CD8-positive, alpha-beta memory T cell (primary cell): Measurements from ENCODE around the gene RFX7. TPM values are rescaled to one million over a fixed set of nuclear protein-coding genes. Genes with fewer than 3 reads are reported as not detected.

Experiments used
- CTCF ChIA-PET: fragments of 350-600 bp; sonication (Branson Sonifier 250); formaldehyde crosslinking; loops from one replicate; lab custom pipeline; 2021; ENCODE audit warnings: antibody characterized with exemption; lab: Charles Lee
- POLR2A ChIA-PET: fragments of 350-600 bp; sonication (Branson Sonifier 250); formaldehyde crosslinking; loops from one replicate; lab custom pipeline; 2021; ENCODE audit warnings: antibody characterized with exemption; lab: Charles Lee
- DNase-seq, 5 donors: peaks; one replicate each; pipeline versions ENCODE4 v3.0.0 to v3.0.0-alpha.2; 2020 to 2022; ENCODE audit warnings: mixed read lengths in 1 of 5
- H3K27ac ChIP-seq: one replicate; pipeline ENCODE4 v1.7.0; 2013; ENCODE audit warnings: low read depth, mild to moderate bottlenecking, low read length, moderate library complexity
- H3K27me3 ChIP-seq: 2 replicates; pipeline ENCODE4 v1.7.0; 2013; ENCODE audit warnings: low read length, mild to moderate bottlenecking; ENCODE audit not compliant: insufficient read depth, poor library complexity, severe bottlenecking
- H3K36me3 ChIP-seq: 2 replicates; pipeline ENCODE4 v1.7.0; 2013; ENCODE audit warnings: mild to moderate bottlenecking, low read length, moderate library complexity; ENCODE audit not compliant: insufficient read depth
- H3K4me1 ChIP-seq: 2 replicates; pipeline ENCODE4 v1.7.0; 2013; ENCODE audit warnings: mild to moderate bottlenecking, low read length, moderate library complexity; ENCODE audit not compliant: insufficient read depth
- H3K4me3 ChIP-seq: 2 replicates; pipeline ENCODE4 v1.7.0; 2013; ENCODE audit warnings: mild to moderate bottlenecking, low read length
- H3K9me3 ChIP-seq: 2 replicates; pipeline ENCODE4 v1.7.0; 2013; ENCODE audit warnings: mild to moderate bottlenecking, low read length
- H3K27ac Mint-ChIP-seq, 8 donors: one replicate each; pipeline ENCODE4 v1.8.0; 2020 to 2021; ENCODE audit warnings: mixed read lengths in 8 of 8, mild to moderate bottlenecking in 6 of 8, inconsistent platforms in 3 of 8, moderate library complexity in 3 of 8
- H3K27me3 Mint-ChIP-seq, 2 donors: one replicate each; pipeline ENCODE4 v1.8.0; 2020 to 2021; ENCODE audit warnings: mixed read lengths in 2 of 2, mild to moderate bottlenecking in 1 of 2, moderate library complexity in 1 of 2
- H3K36me3 Mint-ChIP-seq, 3 donors: one replicate each; pipeline ENCODE4 v1.8.0; 2020 to 2021; ENCODE audit warnings: mixed read lengths in 3 of 3, inconsistent platforms in 1 of 3, mild to moderate bottlenecking in 1 of 3
- H3K4me1 Mint-ChIP-seq, 3 donors: one replicate each; pipeline ENCODE4 v1.8.0; 2020 to 2021; ENCODE audit warnings: mixed read lengths in 3 of 3, inconsistent platforms in 1 of 3, mild to moderate bottlenecking in 1 of 3
- H3K4me3 Mint-ChIP-seq, 7 donors: one replicate each; pipeline ENCODE4 v1.8.0; 2020 to 2021; ENCODE audit warnings: mixed read lengths in 7 of 7, mild to moderate bottlenecking in 6 of 7, moderate library complexity in 4 of 7, inconsistent platforms in 2 of 7
- H3K9me3 Mint-ChIP-seq, 5 donors: one replicate each; pipeline ENCODE4 v1.8.0; 2020 to 2022; ENCODE audit warnings: mixed read lengths in 5 of 5, mild to moderate bottlenecking in 3 of 5, moderate library complexity in 2 of 5, inconsistent platforms in 1 of 5
- polyA plus RNA-seq: library from polyadenylated mRNA; unstranded; fragments of 300-500 nt; fragmentation: Illumina TruSeq; gene quantifications from one replicate; pipeline ENCODE4 v1.2.3, GENCODE V29; 2021
- total RNA-seq, 2 experiments: library from RNA; stranded (reverse); gene quantifications; one replicate each; pipeline ENCODE4 v1.2.3, GENCODE V29; 2021

The RFX7 gene
- total and polyA plus RNA-seq, 3 experiments from 2014 or later, result 3.5 to 35.2 (median 30.3) TPM

DNA sequence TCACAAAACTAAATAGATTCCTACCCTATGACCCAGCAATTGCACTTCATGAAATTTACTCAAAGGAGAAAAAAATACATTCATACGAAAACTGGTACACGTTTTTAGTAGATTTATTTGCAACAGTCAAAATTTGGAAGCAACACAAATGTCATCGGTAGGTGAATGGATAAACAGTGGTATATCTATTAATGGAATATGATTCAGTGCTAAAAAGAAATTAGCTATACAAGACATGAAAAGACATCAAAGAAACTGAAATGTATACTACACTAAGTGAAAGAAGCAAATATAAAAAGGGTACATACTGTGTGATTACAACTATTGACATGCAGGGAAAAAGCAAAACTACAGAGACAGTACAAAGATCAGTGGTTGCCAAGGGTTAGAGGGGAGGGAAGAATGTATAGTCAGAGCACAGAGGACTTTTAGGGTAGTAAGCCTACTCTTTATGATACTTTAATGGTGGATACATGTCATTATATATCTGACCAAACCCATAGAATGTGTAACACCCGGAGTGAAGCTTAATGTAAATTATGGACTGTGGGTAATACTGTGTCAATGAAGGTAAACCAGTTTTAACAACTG, 31.6 kb downstream of the RFX7 start:
- Histone ChIP-seq H3K9me3 (no peaks in the 10 kb centered on the region), H3K27me3 (no peaks in the 10 kb centered on the region), H3K27ac (no peak overlapping the region), H3K36me3 (no peaks in the 10 kb centered on the region), H3K4me3 (no peak overlapping the region), H3K4me1 (peaks cover 27% of the 10 kb centered on the region)
- Mint-ChIP-seq H3K4me3 (no peak overlapping the region), H3K4me1 (peaks cover 55 to 79% (median 77%) of the 10 kb centered on the region in 3 donors), H3K27me3 (no peaks in the 10 kb centered on the region), H3K27ac (peak overlapping the region in 1 of 8 donors; percentile 0), H3K36me3 (peaks cover 15 to 37% (median 22%) of the 10 kb centered on the region in 3 donors), H3K9me3 (peaks cover 3 to 27% (median 19%) of the 10 kb centered on the region in 5 donors)
- no peak for DNase-seq
- CTCF ChIA-PET, result no interaction called here
- POLR2A ChIA-PET, result no interaction called here

- Histone ChIP-seq H3K27me3 (no peaks in the 10 kb centered on the region), H3K9me3 (no peaks in the 10 kb centered on the region), H3K4me3 (no peak overlapping the region), H3K27ac (no peak overlapping the region), H3K4me1 (peaks cover 29% of the 10 kb centered on the region), H3K36me3 (no peaks in the 10 kb centered on the region)
- Mint-ChIP-seq H3K9me3 (peaks cover 3 to 27% (median 19%) of the 10 kb centered on the region in 5 donors), H3K27me3 (no peaks in the 10 kb centered on the region), H3K36me3 (peaks cover 15 to 37% (median 22%) of the 10 kb centered on the region in 3 donors), H3K27ac (peak overlapping the region in 2 of 8 donors; percentile 1 to 56), H3K4me1 (peaks cover 60 to 80% (median 78%) of the 10 kb centered on the region in 3 donors), H3K4me3 (no peak overlapping the region)
- CTCF ChIA-PET, result no interaction called here
- POLR2A ChIA-PET, result no interaction called here
- DNase-seq, result no peak
Measured at GRCh38 chr15:56211064-56211463, 32.6 kb downstream of the RFX7 start.

- Mint-ChIP-seq H3K36me3 (peaks cover 13 to 30% (median 20%) of the 10 kb centered on the region in 3 donors), H3K9me3 (peaks cover 3 to 23% (median 16%) of the 10 kb centered on the region in 5 donors), H3K4me1 (peaks cover 74 to 99% (median 94%) of the 10 kb centered on the region in 3 donors), H3K27ac (peak overlapping the region; percentile 56 to 92 (median 82)), H3K27me3 (no peaks in the 10 kb centered on the region), H3K4me3 (peak overlapping the region in 6 of 7 donors; percentile 45 to 80 (median 70))
- no peak overlapping the region for H3K27ac ChIP-seq
- CTCF ChIA-PET, result interaction anchor here (1.4 kb wide), 1 partner anchor 36 kb away, joined by 3 read pairs; no protein-coding TSS in a partner anchor
- no peak for DNase-seq
- no peaks in the 10 kb centered on the region for H3K27me3 ChIP-seq
- H3K4me3 ChIP-seq, result no peak overlapping the region
- POLR2A ChIA-PET, result no interaction called here
- no peaks in the 10 kb centered on the region for H3K9me3 ChIP-seq
- H3K4me1 ChIP-seq, result peaks cover 29% of the 10 kb centered on the region
- no peaks in the 10 kb centered on the region for H3K36me3 ChIP-seq
Measured at GRCh38 chr15:56208641-56209155, 35.0 kb downstream of the RFX7 start.

DNA sequence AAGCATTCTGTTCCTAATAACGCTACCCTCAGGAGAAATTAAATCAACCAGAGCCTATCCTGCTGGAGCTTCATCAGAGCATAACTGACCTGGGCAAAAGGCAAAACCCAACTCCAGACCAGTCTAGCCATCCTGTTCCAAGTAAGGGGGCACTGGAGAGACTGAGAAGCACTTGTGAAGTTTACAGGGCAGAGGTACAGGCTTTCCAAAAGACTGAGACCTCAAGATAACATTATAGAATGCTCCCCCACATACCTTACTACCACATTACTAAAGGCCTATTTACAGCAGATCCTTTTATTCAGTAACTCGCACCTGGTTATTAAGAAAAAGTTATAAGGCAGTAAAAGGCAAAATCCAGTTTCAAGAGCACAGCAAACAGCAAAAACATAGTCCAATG, 35.5 kb downstream of the RFX7 start:
- Histone ChIP-seq H3K36me3 (no peaks in the 10 kb centered on the region), H3K4me1 (peaks cover 29% of the 10 kb centered on the region), H3K27ac (no peak overlapping the region), H3K27me3 (no peaks in the 10 kb centered on the region), H3K4me3 (peak overlapping the region; percentile 21), H3K9me3 (no peaks in the 10 kb centered on the region)
- Mint-ChIP-seq H3K27ac (peak overlapping the region; percentile 65 to 92 (median 82)), H3K9me3 (peaks cover 3 to 21% (median 16%) of the 10 kb centered on the region in 5 donors), H3K4me3 (peak overlapping the region in 6 of 7 donors; percentile 10 to 80 (median 65)), H3K27me3 (no peaks in the 10 kb centered on the region), H3K4me1 (peaks cover 75 to 97% (median 95%) of the 10 kb centered on the region in 3 donors), H3K36me3 (peaks cover 9 to 25% (median 17%) of the 10 kb centered on the region in 3 donors)
- DNase-seq, result no peak
- ChIA-PET POLR2A (interaction anchor here (0.8 kb wide), 1 partner anchor 36 kb away, joined by 3 read pairs; no protein-coding TSS in a partner anchor), CTCF (interaction anchor here (0.8 to 1.4 kb wide), 2 partner anchors 36 to 38 kb away, joined by 3 to 4 read pairs; no protein-coding TSS in a partner anchor)

DNA sequence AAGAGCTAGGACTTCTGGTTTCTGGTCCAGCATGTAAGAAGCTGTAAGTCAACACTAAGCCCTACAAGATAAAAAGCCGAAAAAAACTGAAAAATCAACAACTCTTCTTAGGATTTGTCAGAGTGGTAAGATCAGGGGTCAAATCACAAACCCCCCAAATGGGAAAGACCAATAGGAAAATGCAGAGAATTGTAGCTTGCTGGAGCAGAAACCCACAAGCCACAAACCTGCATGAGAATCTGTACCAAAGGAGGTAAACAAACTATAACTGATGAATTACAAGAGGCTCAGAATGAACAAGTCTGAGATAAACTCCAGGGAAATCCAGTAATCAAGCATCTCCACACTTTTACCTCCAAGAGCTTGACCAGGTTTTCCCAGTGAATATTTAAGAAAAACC, 36.0 kb downstream of the RFX7 start:
- POLR2A ChIA-PET, result interaction anchor here (0.8 kb wide), 1 partner anchor 37 kb away, joined by 3 read pairs; no protein-coding TSS in a partner anchor

DNA sequence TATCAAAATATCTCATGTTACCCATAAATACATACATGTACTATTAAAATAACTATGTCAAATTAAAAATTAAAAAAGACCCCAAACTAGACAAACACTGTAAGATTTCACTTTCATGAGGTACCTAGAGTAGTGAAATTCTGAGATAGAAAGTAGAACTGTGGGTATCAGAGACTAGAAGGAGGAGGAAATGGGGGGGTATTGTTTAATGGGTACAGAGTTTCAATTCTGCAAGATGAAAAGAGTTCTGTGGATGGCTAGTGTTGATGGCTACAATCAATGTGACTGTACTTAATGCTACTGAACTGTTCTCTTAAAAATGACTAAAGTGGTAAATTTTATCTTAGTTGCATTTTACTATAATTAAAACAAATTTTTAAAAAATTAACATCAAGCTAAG, 36.6 kb downstream of the RFX7 start:
- Histone ChIP-seq H3K4me3 (no peak overlapping the region), H3K27me3 (no peaks in the 10 kb centered on the region), H3K4me1 (peaks cover 38% of the 10 kb centered on the region), H3K36me3 (no peaks in the 10 kb centered on the region), H3K27ac (no peak overlapping the region), H3K9me3 (no peaks in the 10 kb centered on the region)
- ChIA-PET CTCF (interaction anchor here (0.8 to 1.4 kb wide), 2 partner anchors 8 to 37 kb away, joined by 3 read pairs; no protein-coding TSS in a partner anchor), POLR2A (no interaction called here)
- peak overlapping the region in 5 of 7 donors; percentile 6 to 80 (median 35) for H3K4me3 Mint-ChIP-seq
- peak overlapping the region in 7 of 8 donors; percentile 46 to 87 (median 66) for H3K27ac Mint-ChIP-seq
- H3K27me3 Mint-ChIP-seq, result no peaks in the 10 kb centered on the region
- H3K36me3 Mint-ChIP-seq, result peaks cover 6 to 19% (median 18%) of the 10 kb centered on the region in 3 donors
- peaks cover 3 to 18% (median 12%) of the 10 kb centered on the region in 5 donors for H3K9me3 Mint-ChIP-seq
- peak in 1 of 5 donors; percentile 0 for DNase-seq
- H3K4me1 Mint-ChIP-seq, result peaks cover 77 to 98% (median 93%) of the 10 kb centered on the region in 3 donors

More for the DNA sequence above, 36.0 kb downstream of the RFX7 start:
- Mint-ChIP-seq H3K4me3 (peak overlapping the region; percentile 14 to 80 (median 45)), H3K27me3 (no peaks in the 10 kb centered on the region), H3K9me3 (peaks cover 3 to 21% (median 15%) of the 10 kb centered on the region in 5 donors), H3K36me3 (peaks cover 9 to 23% (median 20%) of the 10 kb centered on the region in 3 donors), H3K4me1 (peaks cover 78 to 97% (median 96%) of the 10 kb centered on the region in 3 donors), H3K27ac (peak overlapping the region; percentile 65 to 92 (median 82))
- peaks cover 33% of the 10 kb centered on the region for H3K4me1 ChIP-seq
- no peak overlapping the region for H3K27ac ChIP-seq
- peak overlapping the region; percentile 21 for H3K4me3 ChIP-seq
- H3K27me3 ChIP-seq, result no peaks in the 10 kb centered on the region
- CTCF ChIA-PET, result interaction anchor here (0.8 to 1.4 kb wide), 3 partner anchors 8 to 38 kb away, joined by 3 to 4 read pairs (median 3); no protein-coding TSS in a partner anchor
- no peaks in the 10 kb centered on the region for H3K36me3 ChIP-seq
- peak in 2 of 5 donors; percentile 9 to 17 for DNase-seq
- no peaks in the 10 kb centered on the region for H3K9me3 ChIP-seq

DNA sequence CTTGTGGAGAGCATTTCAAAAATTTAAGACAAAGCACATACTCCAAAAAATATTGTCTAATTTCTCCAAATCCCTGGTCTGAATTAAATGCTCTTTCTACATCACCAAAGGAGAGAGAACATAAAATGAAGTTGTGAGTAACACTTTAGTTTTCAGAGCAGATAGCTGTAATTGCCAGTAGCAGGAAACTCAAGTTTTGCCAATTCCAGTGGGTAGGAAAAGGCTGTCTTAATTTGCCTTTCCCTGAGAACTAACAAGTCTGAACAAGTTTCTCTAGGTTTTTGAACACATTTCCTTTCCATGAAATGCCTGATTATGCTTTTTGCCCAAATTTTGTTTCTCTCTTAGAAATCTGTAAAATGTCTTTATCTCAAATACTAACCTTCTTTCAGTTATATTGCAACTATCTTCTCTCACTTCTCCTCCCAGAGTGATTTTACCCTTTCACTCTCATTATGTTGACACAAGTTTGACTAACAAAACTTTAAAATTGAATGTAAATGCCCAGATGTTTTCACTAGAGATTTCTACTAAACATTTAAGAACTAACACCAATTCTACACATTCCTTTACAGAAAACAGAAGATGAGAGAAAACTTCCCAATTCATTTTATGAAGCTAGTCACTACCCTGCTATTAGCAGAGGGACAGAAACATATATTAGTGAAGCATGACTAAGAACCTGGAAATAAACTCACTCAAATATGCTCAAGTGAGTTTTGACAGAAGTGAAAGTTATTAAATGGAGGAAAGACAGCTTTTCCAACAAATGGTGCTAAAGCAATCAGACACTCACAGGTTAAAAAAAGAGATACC, 38.4 kb downstream of the RFX7 start:
- ChIA-PET POLR2A (no interaction called here), CTCF (interaction anchor here (1.1 kb wide), 1 partner anchor 40 kb away, joined by 3 read pairs; no protein-coding TSS in a partner anchor)
- Mint-ChIP-seq H3K36me3 (peaks cover 1 to 7% (median 2%) of the 10 kb centered on the region in 3 donors), H3K4me3 (no peak overlapping the region), H3K27me3 (no peaks in the 10 kb centered on the region), H3K9me3 (peaks cover 0 to 3% (median under 1%) of the 10 kb centered on the region in 5 donors), H3K27ac (peak overlapping the region in 5 of 8 donors; percentile 3 to 83 (median 17)), H3K4me1 (peaks cover 69 to 90% (median 80%) of the 10 kb centered on the region in 3 donors)
- H3K36me3 ChIP-seq, result no peaks in the 10 kb centered on the region
- H3K27ac ChIP-seq, result no peak overlapping the region
- H3K9me3 ChIP-seq, result no peaks in the 10 kb centered on the region
- no peaks in the 10 kb centered on the region for H3K27me3 ChIP-seq
- no peak overlapping the region for H3K4me3 ChIP-seq
- H3K4me1 ChIP-seq, result peaks cover 38% of the 10 kb centered on the region
- no peak for DNase-seq
